HG02943 (cell line): Measurements from ENCODE around the gene CD7.

Source experiments
- ATAC-seq: cut with Tn5 transposase; IDR thresholded peaks from one replicate; pipeline ENCODE4 v1.9.1; 2021; ENCODE audit warnings: mild to moderate bottlenecking, low read depth, moderate library complexity; ENCODE audit not compliant: unreplicated experiment

CD7 gene

GRCh38 chr17:82316651-82317393, 586 bp downstream of the CD7 start:
- ATAC-seq, result no peak

- ATAC-seq, result no peak
These were observed 1.6 kb downstream of the CD7 start for GRCh38 chr17:82315703-82316358.

- ATAC-seq, result no peak
These were observed 2.4 kb downstream of the CD7 start for GRCh38 chr17:82314727-82315605.

- no peak for ATAC-seq
These were observed 3.2 kb downstream of the CD7 start for GRCh38 chr17:82314012-82314726.

- no peak for ATAC-seq
These were observed 4.0 kb downstream of the CD7 start for GRCh38 chr17:82313195-82314011.

- ATAC-seq, result no peak
These were observed 5.4 kb downstream of the CD7 start for GRCh38 chr17:82311971-82312370.

GRCh38 chr17:82310877-82311276, 6.5 kb downstream of the CD7 start:
- ATAC-seq, result no peak

- no peak for ATAC-seq
These were observed 7.5 kb downstream of the CD7 start for GRCh38 chr17:82309656-82310570.

GRCh38 chr17:82305727-82306300, 11.6 kb downstream of the CD7 start:
- no peak for ATAC-seq

GRCh38 chr17:82304826-82305726, 12.3 kb downstream of the CD7 start:
- ATAC-seq, result no peak

- ATAC-seq, result no peak
These were observed 13.2 kb downstream of the CD7 start for GRCh38 chr17:82303944-82304808.

- ATAC-seq, result no peak
These were observed 14.1 kb downstream of the CD7 start for GRCh38 chr17:82302991-82303943.

- ATAC-seq, result no peak
These were observed 14.8 kb downstream of the CD7 start for GRCh38 chr17:82302568-82302963.

- no peak for ATAC-seq
These were observed 15.4 kb downstream of the CD7 start for GRCh38 chr17:82301916-82302567.
